Naive B cell (primary cell): Measurements from ENCODE around the gene ZNF423. TPM values are rescaled to one million over a fixed set of nuclear protein-coding genes. Genes with fewer than 3 reads are reported as not detected.

ENCODE experiments used
- ATAC-seq, 2 donors: fragments of 150-1000 bp; cut with Tn5 transposase; 2 replicates each; pipeline ENCODE4 v1.10.0; 2021; ENCODE audit warnings: low read depth in 2 of 2, mild to moderate bottlenecking in 2 of 2, moderate library complexity in 2 of 2
- DNase-seq: peaks from one replicate; pipeline ENCODE4 v3.0.0; 2022
- H3K27ac Mint-ChIP-seq, 6 donors: one replicate each; pipeline ENCODE4 v1.8.0; 2020 to 2022; ENCODE audit warnings: mild to moderate bottlenecking in 6 of 6, mixed read lengths in 6 of 6, moderate library complexity in 5 of 6, inconsistent platforms in 2 of 6
- H3K27me3 Mint-ChIP-seq, 3 donors: one replicate each; pipeline ENCODE4 v1.8.0; 2021 to 2022; ENCODE audit warnings: mixed read lengths in 3 of 3, mild to moderate bottlenecking in 1 of 3
- H3K36me3 Mint-ChIP-seq, 2 donors: one replicate each; pipeline ENCODE4 v1.8.0; 2020 to 2022; ENCODE audit warnings: mixed read lengths in 2 of 2, inconsistent platforms in 1 of 2, mild to moderate bottlenecking in 1 of 2
- H3K4me1 Mint-ChIP-seq, 3 donors: one replicate each; pipeline ENCODE4 v1.8.0; 2020 to 2022; ENCODE audit warnings: mixed read lengths in 3 of 3, inconsistent platforms in 1 of 3, mild to moderate bottlenecking in 1 of 3, moderate library complexity in 1 of 3
- H3K4me3 Mint-ChIP-seq, 8 donors: one replicate each; pipeline ENCODE4 v1.8.0; 2020 to 2022; ENCODE audit warnings: mild to moderate bottlenecking in 8 of 8, mixed read lengths in 8 of 8, moderate library complexity in 8 of 8, inconsistent platforms in 2 of 8
- H3K9me3 Mint-ChIP-seq, 7 donors: one replicate each; pipeline ENCODE4 v1.8.0; 2020 to 2022; ENCODE audit warnings: mixed read lengths in 7 of 7, mild to moderate bottlenecking in 5 of 7, inconsistent platforms in 2 of 7, moderate library complexity in 1 of 7
- polyA plus RNA-seq, 6 donors: library from polyadenylated mRNA; unstranded; fragments of 300-500 nt; fragmentation: Illumina TruSeq; gene quantifications; one replicate each; pipeline ENCODE4 v1.2.3, GENCODE V29; 2021; ENCODE audit warnings: low read depth in 6 of 6

The ZNF423 gene
- polyA plus RNA-seq, 6 donors from 2014 or later, result not detected

- no peaks in the 10 kb centered on the region for H3K9me3 Mint-ChIP-seq
- H3K36me3 Mint-ChIP-seq, result no peaks in the 10 kb centered on the region
- peaks cover 9 to 15% (median 12%) of the 10 kb centered on the region in 3 donors for H3K4me1 Mint-ChIP-seq
- peaks cover 5 to 65% (median 49%) of the 10 kb centered on the region in 3 donors for H3K27me3 Mint-ChIP-seq
- peak overlapping the region in 2 of 6 donors; percentile 42 to 73 for H3K27ac Mint-ChIP-seq
- H3K4me3 Mint-ChIP-seq, result peak overlapping the region in 7 of 8 donors; percentile 9 to 84 (median 65)
- no peak for ATAC-seq
- DNase-seq, result no peak
Measured at GRCh38 chr16:49754495-49755312, 101.2 kb downstream of the ZNF423 start.

DNA sequence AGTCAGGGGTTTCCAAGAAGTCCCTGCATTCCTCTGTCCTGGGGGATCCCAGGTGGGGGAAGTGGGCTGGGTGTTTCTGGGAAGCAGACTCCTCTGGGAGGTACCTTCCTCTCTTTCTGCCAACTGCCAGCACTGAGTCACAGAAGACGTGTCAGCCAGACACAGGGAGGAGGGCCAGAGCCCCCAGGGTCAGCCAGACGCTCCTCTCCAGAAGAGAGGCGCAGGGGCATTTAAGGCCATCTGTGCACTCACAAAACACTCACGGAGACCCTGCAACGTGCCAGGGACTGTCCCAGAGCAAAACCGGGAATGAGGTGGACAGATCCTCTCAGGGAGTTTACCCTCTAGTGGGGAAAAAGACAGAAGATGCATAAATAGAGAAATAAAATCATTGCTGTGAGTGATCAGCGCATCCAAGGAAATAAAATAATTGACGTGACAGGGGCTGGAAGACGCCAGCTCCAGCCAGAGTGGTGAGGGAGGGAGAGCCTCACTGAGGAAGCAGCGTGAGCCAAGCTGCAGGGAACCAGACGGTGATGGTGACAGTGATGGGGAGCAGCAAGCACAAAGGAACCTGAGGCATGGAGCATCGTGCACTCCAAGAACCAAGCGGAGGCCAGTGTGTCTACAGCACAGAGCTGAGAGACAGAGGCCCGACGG lies 105.4 kb downstream of the ZNF423 start:
- DNase-seq (no peak), ATAC-seq (no peak)
- H3K27me3 Mint-ChIP-seq, result peaks cover 5 to 50% (median 41%) of the 10 kb centered on the region in 3 donors
- peak overlapping the region in 1 of 8 donors; percentile 35 for H3K4me3 Mint-ChIP-seq
- H3K9me3 Mint-ChIP-seq, result no peaks in the 10 kb centered on the region
- no peaks in the 10 kb centered on the region for H3K36me3 Mint-ChIP-seq
- peaks cover 9 to 15% (median 12%) of the 10 kb centered on the region in 3 donors for H3K4me1 Mint-ChIP-seq
- H3K27ac Mint-ChIP-seq, result no peak overlapping the region

DNA sequence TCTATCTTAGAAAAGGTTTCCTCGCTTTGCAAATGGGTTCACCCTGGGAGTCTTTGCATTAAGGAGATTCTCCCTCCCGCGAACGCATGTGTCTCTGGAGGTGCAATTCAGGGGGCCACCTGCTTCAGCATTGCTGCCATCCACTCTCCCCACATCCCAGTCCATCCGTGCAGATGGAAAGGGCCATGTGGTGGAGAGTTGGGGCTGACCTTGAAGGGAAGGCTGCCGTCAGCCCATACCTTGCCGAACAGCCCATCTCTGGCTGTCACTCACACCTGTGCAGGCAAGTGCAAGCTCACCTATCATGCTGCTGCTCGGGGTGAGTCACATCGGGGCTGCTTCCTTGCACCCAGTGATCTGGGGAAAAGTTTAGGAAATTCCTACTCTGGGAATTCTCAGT lies 106.1 kb downstream of the ZNF423 start:
- no peak overlapping the region for H3K27ac Mint-ChIP-seq
- ATAC-seq (no peak), DNase-seq (no peak)
- H3K27me3 Mint-ChIP-seq, result peaks cover 5 to 43% (median 34%) of the 10 kb centered on the region in 3 donors
- no peak overlapping the region for H3K4me3 Mint-ChIP-seq
- H3K4me1 Mint-ChIP-seq, result peaks cover 4 to 9% (median 7%) of the 10 kb centered on the region in 3 donors
- H3K9me3 Mint-ChIP-seq, result no peaks in the 10 kb centered on the region
- H3K36me3 Mint-ChIP-seq, result no peaks in the 10 kb centered on the region

- H3K27ac Mint-ChIP-seq, result no peak overlapping the region
- no peak for ATAC-seq
- H3K36me3 Mint-ChIP-seq, result no peaks in the 10 kb centered on the region
Measured at GRCh38 chr16:49748322-49748721, 107.6 kb downstream of the ZNF423 start.

GRCh38 chr16:49747654-49748053 lies 108.3 kb downstream of the ZNF423 start:
- Mint-ChIP-seq H3K27ac (no peak overlapping the region), H3K9me3 (no peaks in the 10 kb centered on the region), H3K4me1 (no peaks in the 10 kb centered on the region), H3K27me3 (peaks cover 0 to 23% (median 22%) of the 10 kb centered on the region in 3 donors), H3K36me3 (no peaks in the 10 kb centered on the region), H3K4me3 (no peak overlapping the region)
- DNase-seq, result no peak
- ATAC-seq, result no peak

More at GRCh38 chr16:49748322-49748721, 107.6 kb downstream of the ZNF423 start:
- DNase-seq, result no peak
- Mint-ChIP-seq H3K9me3 (no peaks in the 10 kb centered on the region), H3K27me3 (peaks cover 0 to 28% (median 28%) of the 10 kb centered on the region in 3 donors), H3K4me1 (no peaks in the 10 kb centered on the region), H3K4me3 (no peak overlapping the region)

DNA sequence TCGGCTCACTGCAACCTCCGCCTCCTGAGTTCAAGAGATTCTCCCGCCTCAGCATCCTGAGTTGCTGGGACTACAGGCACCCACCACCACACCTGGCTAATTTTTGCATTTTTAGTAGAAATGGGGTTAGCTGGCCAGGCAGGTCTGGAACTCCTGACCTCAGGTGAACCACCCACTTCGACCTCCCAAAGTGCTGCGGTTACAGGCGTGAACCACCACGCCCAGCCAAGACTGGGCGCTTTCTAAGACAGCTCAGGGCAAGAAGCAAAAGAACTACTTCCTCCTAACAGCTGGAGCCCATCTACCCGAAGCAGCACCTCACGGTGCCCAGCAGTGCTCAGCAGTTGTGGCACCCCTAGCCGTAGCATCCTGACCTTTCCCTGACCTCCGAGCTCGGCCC lies 109.4 kb downstream of the ZNF423 start:
- ATAC-seq (no peak), DNase-seq (no peak)
- Mint-ChIP-seq H3K36me3 (no peaks in the 10 kb centered on the region), H3K27ac (no peak overlapping the region), H3K4me1 (no peaks in the 10 kb centered on the region), H3K9me3 (no peaks in the 10 kb centered on the region), H3K27me3 (peaks cover 0 to 12% (median 10%) of the 10 kb centered on the region in 3 donors), H3K4me3 (no peak overlapping the region)

DNA sequence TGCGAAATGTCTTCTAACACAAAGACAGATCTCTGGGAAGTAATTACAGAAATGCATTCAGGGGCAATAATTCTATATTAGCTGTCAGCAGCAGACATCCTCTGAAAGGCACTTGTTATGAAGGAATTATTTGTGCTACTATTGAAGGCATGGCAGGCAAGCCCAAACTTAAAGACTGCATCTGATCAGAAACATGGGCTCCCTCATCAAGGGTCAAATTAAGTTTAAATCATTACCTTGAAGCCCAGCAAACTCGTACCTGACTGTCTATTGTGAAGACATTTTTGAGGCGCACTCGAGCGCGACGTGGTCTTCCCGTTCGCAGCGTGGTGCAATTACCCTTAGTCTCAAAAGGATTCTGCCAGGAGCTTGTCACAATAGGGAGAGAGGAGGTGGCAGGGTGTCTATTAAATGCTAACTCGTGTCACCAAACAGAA lies 110.6 kb downstream of the ZNF423 start:
- Mint-ChIP-seq H3K36me3 (no peaks in the 10 kb centered on the region), H3K27ac (no peak overlapping the region), H3K27me3 (peaks cover 0 to 3% (median 2%) of the 10 kb centered on the region in 3 donors), H3K9me3 (no peaks in the 10 kb centered on the region), H3K4me1 (no peaks in the 10 kb centered on the region), H3K4me3 (no peak overlapping the region)
- ATAC-seq (no peak), DNase-seq (no peak)

DNA sequence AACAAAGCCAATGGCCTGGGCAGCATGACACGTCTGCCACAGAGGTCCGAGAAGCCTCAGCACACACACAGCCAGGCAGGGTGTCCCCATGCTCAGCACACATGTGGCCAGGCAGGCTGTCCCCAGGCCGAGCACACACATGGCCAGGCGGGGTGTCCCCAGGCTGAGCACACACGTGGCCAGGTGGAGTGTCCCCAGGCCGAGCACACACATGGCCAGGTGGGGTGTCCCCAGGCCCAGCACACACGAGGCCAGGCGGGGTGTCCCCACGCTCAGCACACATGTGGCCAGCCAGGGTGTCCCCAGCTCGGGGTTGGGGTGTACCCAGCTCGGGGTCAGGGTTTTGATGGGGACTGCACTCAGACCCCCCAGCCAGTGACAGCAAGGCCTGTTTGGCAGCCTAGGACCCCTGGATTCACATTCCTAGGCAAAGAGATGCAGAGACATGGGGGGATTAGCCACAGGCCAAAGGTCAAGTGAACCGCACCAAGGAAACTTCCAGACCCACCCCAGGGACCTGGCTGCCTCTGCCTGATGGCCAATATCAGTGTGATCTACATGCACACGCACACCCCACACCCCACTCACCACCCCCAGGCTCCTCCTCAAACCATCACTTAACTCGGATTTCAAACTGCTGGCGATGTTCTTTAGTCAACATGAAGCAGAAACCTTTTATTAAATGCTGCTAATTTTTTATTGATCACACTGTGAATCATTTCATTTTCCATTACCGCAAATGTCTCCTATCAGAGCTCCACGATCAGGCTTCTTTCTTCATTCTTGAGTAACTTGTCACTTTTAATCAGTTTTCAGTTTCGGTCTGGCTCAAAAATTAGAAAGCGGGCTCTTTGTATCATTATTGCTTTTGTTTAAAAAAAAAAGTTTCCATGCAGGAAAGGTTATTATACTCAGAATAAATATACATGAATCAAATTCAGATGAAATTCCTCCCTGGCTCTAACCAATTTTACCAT lies 111.4 kb downstream of the ZNF423 start:
- ATAC-seq (no peak), DNase-seq (no peak)
- H3K36me3 Mint-ChIP-seq, result no peaks in the 10 kb centered on the region
- no peaks in the 10 kb centered on the region for H3K27me3 Mint-ChIP-seq
- H3K9me3 Mint-ChIP-seq, result no peaks in the 10 kb centered on the region
- H3K4me3 Mint-ChIP-seq, result no peak overlapping the region
- peak overlapping the region in 2 of 6 donors; percentile 53 to 65 for H3K27ac Mint-ChIP-seq
- H3K4me1 Mint-ChIP-seq, result no peaks in the 10 kb centered on the region

DNA sequence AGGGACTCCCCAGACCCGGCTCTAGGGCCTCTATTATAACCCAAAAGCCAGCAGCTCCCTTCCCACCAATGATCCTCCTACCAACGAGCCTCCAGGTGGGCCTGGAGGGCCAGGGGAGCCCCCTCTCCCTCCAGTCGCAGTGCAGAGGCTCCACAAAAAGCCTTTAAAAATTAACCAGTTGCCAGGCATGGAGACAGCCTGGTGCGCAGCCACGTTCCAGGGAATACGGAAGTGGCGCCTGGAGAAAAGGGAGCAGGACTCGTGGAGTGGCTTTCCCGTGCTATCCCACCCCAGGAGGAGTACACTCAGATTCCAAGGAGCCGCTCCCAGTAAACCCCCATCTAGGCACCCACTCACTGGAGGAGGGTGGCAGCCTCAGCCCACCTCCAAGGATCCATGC lies 112.3 kb downstream of the ZNF423 start:
- ATAC-seq (no peak), DNase-seq (no peak)
- no peak overlapping the region for H3K4me3 Mint-ChIP-seq
- H3K27ac Mint-ChIP-seq, result no peak overlapping the region
- H3K9me3 Mint-ChIP-seq, result no peaks in the 10 kb centered on the region
- no peaks in the 10 kb centered on the region for H3K36me3 Mint-ChIP-seq
- no peaks in the 10 kb centered on the region for H3K27me3 Mint-ChIP-seq
- H3K4me1 Mint-ChIP-seq, result no peaks in the 10 kb centered on the region

DNA sequence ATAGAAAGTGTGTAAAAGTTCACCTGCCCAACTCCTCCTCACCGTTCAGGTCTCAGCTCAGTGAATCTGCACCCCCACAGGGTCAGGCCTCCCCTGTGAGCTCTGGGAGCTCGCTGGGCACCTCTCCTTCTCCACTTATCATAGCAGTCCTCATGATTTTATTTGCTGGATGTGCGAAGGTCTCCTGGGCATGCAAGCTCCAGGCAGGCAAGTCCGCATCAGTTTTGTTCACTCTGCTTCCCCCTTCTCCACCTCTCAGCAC lies 112.8 kb downstream of the ZNF423 start:
- ATAC-seq, result no peak
- no peak for DNase-seq
- no peaks in the 10 kb centered on the region for H3K4me1 Mint-ChIP-seq
- no peaks in the 10 kb centered on the region for H3K27me3 Mint-ChIP-seq
- H3K27ac Mint-ChIP-seq, result no peak overlapping the region
- H3K4me3 Mint-ChIP-seq, result no peak overlapping the region
- H3K36me3 Mint-ChIP-seq, result no peaks in the 10 kb centered on the region
- H3K9me3 Mint-ChIP-seq, result no peaks in the 10 kb centered on the region

GRCh38 chr16:49742428-49743202 lies 113.3 kb downstream of the ZNF423 start:
- no peak for ATAC-seq
- DNase-seq, result no peak
- Mint-ChIP-seq H3K27me3 (no peaks in the 10 kb centered on the region), H3K9me3 (no peaks in the 10 kb centered on the region), H3K4me3 (no peak overlapping the region), H3K4me1 (no peaks in the 10 kb centered on the region), H3K36me3 (no peaks in the 10 kb centered on the region), H3K27ac (no peak overlapping the region)

- Mint-ChIP-seq H3K36me3 (no peaks in the 10 kb centered on the region), H3K9me3 (no peaks in the 10 kb centered on the region), H3K4me3 (no peak overlapping the region), H3K4me1 (no peaks in the 10 kb centered on the region), H3K27ac (no peak overlapping the region), H3K27me3 (no peaks in the 10 kb centered on the region)
- DNase-seq (no peak), ATAC-seq (no peak)
Measured at GRCh38 chr16:49740256-49740655, 115.7 kb downstream of the ZNF423 start.

GRCh38 chr16:49739381-49739780 lies 116.5 kb downstream of the ZNF423 start:
- H3K36me3 Mint-ChIP-seq, result no peaks in the 10 kb centered on the region
- no peaks in the 10 kb centered on the region for H3K4me1 Mint-ChIP-seq
- DNase-seq, result no peak
- H3K27me3 Mint-ChIP-seq, result no peaks in the 10 kb centered on the region
- no peak overlapping the region for H3K27ac Mint-ChIP-seq
- H3K9me3 Mint-ChIP-seq, result no peaks in the 10 kb centered on the region
- ATAC-seq, result no peak
- no peak overlapping the region for H3K4me3 Mint-ChIP-seq
